GM19372 (cell line): Measurements from ENCODE around the gene STXBP5L.
"Not testable (repeated sequence)": the region's sequence is repeated elsewhere in the genome, so short reads cannot be mapped to it uniquely, and the experiment has no call there.

Source experiments
- ATAC-seq: cut with Tn5 transposase; IDR thresholded peaks from one replicate; pipeline ENCODE4 v1.9.1; 2021; ENCODE audit warnings: mild to moderate bottlenecking, low read depth, moderate library complexity; ENCODE audit not compliant: unreplicated experiment

STXBP5L gene

GRCh38 chr3:121223116-121223515, 315.1 kb downstream of the STXBP5L start:
- ATAC-seq, result no peak

GRCh38 chr3:121228971-121229370, 321.0 kb downstream of the STXBP5L start:
- ATAC-seq, result no peak

GRCh38 chr3:121230194-121230593, 322.2 kb downstream of the STXBP5L start:
- not testable (repeated sequence) for ATAC-seq

GRCh38 chr3:121231872-121232271, 323.9 kb downstream of the STXBP5L start:
- ATAC-seq, result no peak

- no peak for ATAC-seq
Measured at GRCh38 chr3:121232309-121233225, 324.6 kb downstream of the STXBP5L start.

GRCh38 chr3:121243208-121243607, 335.2 kb downstream of the STXBP5L start:
- ATAC-seq, result no peak

- ATAC-seq, result no peak
Measured at GRCh38 chr3:121252676-121253075, 344.7 kb downstream of the STXBP5L start.

GRCh38 chr3:121269389-121269788, 361.4 kb downstream of the STXBP5L start:
- ATAC-seq, result no peak

GRCh38 chr3:121274411-121274810, 366.4 kb downstream of the STXBP5L start:
- no peak for ATAC-seq

- ATAC-seq, result no peak
Measured at GRCh38 chr3:121295452-121295851, 387.4 kb downstream of the STXBP5L start.

GRCh38 chr3:121295979-121296378, 388.0 kb downstream of the STXBP5L start:
- no peak for ATAC-seq

- no peak for ATAC-seq
Measured at GRCh38 chr3:121324320-121324719, 416.3 kb downstream of the STXBP5L start.

GRCh38 chr3:121330118-121330517, 422.1 kb downstream of the STXBP5L start:
- ATAC-seq, result no peak

- no peak for ATAC-seq
Measured at GRCh38 chr3:121330634-121331033, 422.6 kb downstream of the STXBP5L start.

- not testable (repeated sequence) for ATAC-seq
Measured at GRCh38 chr3:121355960-121356359, 448.0 kb downstream of the STXBP5L start.

- no peak for ATAC-seq
Measured at GRCh38 chr3:121362035-121362734, 454.2 kb downstream of the STXBP5L start.

- ATAC-seq, result not testable (repeated sequence)
Measured at GRCh38 chr3:121388308-121388707, 480.3 kb downstream of the STXBP5L start.

GRCh38 chr3:121395967-121396366, 488.0 kb downstream of the STXBP5L start:
- not testable (repeated sequence) for ATAC-seq

- ATAC-seq, result not testable (repeated sequence)
Measured at GRCh38 chr3:121398051-121398450, 490.0 kb downstream of the STXBP5L start.

GRCh38 chr3:121399820-121400219, 491.8 kb downstream of the STXBP5L start:
- ATAC-seq, result no peak

GRCh38 chr3:121405631-121406030, 497.6 kb downstream of the STXBP5L start:
- no peak for ATAC-seq

GRCh38 chr3:121411523-121411922, 503.5 kb downstream of the STXBP5L start:
- ATAC-seq, result no peak
